Astrocyte (in vitro differentiated cells and primary cell): ENCODE measurements around the gene B3GAT2.

Experiments used
- EZH2 ChIP-seq: IDR thresholded peaks from 2 replicates; pipeline ENCODE4 v1.6.1; 2012; ENCODE audit warnings: mild to moderate bottlenecking, low read length, inconsistent platforms; ENCODE audit not compliant: insufficient read depth
- TF ChIP-seq, protein P1 (sequence below): IDR thresholded peaks from 2 replicates; pipeline ENCODE4 v1.5.1; 2011; ENCODE audit warnings: low read depth, mild to moderate bottlenecking, inconsistent platforms, low read length, moderate library complexity; ENCODE audit not compliant: insufficient read depth

DNA sequence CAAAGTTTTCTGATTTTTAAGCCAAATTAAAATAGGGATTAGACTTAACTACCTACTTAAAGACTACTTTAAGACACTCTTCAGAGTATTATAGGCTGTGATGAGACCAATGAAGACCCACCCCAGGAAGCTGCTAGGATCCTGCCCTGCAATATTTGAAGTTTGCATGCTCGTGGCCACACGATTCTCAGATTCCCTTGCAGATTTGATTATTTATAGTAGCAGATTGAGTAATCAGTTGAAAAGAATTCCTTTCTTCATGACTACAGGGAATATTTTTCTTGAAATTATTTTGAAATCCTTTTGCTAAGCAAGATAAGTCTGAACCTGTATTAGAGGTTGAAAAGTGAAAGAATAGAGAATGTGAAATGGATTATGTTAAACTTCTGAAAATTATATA, 122.3 kb downstream of the B3GAT2 start:
- TF ChIP-seq, protein P1, sequence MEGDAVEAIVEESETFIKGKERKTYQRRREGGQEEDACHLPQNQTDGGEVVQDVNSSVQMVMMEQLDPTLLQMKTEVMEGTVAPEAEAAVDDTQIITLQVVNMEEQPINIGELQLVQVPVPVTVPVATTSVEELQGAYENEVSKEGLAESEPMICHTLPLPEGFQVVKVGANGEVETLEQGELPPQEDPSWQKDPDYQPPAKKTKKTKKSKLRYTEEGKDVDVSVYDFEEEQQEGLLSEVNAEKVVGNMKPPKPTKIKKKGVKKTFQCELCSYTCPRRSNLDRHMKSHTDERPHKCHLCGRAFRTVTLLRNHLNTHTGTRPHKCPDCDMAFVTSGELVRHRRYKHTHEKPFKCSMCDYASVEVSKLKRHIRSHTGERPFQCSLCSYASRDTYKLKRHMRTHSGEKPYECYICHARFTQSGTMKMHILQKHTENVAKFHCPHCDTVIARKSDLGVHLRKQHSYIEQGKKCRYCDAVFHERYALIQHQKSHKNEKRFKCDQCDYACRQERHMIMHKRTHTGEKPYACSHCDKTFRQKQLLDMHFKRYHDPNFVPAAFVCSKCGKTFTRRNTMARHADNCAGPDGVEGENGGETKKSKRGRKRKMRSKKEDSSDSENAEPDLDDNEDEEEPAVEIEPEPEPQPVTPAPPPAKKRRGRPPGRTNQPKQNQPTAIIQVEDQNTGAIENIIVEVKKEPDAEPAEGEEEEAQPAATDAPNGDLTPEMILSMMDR, result no peak
- TF ChIP-seq EZH2, result no peak
